Stimulated activated CD4-positive, alpha-beta T cell treated with anti-CD3 and anti-CD28 coated beads, Interleukin-15, amount 100 ng/mL, for 48 hours (primary cell): ENCODE measurements around the gene MAP4K1.
"Not testable (repeated sequence)": the region's sequence is repeated elsewhere in the genome, so short reads cannot be mapped to it uniquely, and the experiment has no call there.

ENCODE experiments used
- DNase-seq, 2 donors: peaks; one replicate each; pipeline ENCODE4 v3.0.0-alpha.2; 2020; ENCODE audit warnings: low read depth in 2 of 2

The MAP4K1 gene

GRCh38 chr19:38569368-38569983, 48.3 kb downstream of the MAP4K1 start:
- DNase-seq: no peak

- DNase-seq: no peak
Measured at GRCh38 chr19:38565691-38566105, 52.1 kb downstream of the MAP4K1 start.

- DNase-seq: no peak
Measured at GRCh38 chr19:38564981-38565690, 52.6 kb downstream of the MAP4K1 start.

- DNase-seq: no peak
Measured at GRCh38 chr19:38563475-38563874, 54.3 kb downstream of the MAP4K1 start.

- DNase-seq: no peak
Measured at GRCh38 chr19:38562096-38562495, 55.7 kb downstream of the MAP4K1 start.

GRCh38 chr19:38561658-38562057, 56.1 kb downstream of the MAP4K1 start:
- no peak for DNase-seq

- DNase-seq: no peak
Measured at GRCh38 chr19:38561053-38561606, 56.6 kb downstream of the MAP4K1 start.

- DNase-seq: no peak
Measured at GRCh38 chr19:38559428-38560401, 58.0 kb downstream of the MAP4K1 start.

GRCh38 chr19:38558933-38559332, 58.8 kb downstream of the MAP4K1 start:
- DNase-seq: not testable (repeated sequence)

- DNase-seq: no peak
Measured at GRCh38 chr19:38557205-38557799, 60.5 kb downstream of the MAP4K1 start.

- no peak for DNase-seq
Measured at GRCh38 chr19:38556521-38557174, 61.1 kb downstream of the MAP4K1 start.

- no peak for DNase-seq
Measured at GRCh38 chr19:38555200-38555599, 62.6 kb downstream of the MAP4K1 start.

GRCh38 chr19:38554676-38555141, 63.0 kb downstream of the MAP4K1 start:
- DNase-seq: no peak

- DNase-seq: not testable (repeated sequence)
Measured at GRCh38 chr19:38553239-38553638, 64.5 kb downstream of the MAP4K1 start.

GRCh38 chr19:38551450-38551813, 66.3 kb downstream of the MAP4K1 start:
- DNase-seq: peak; percentile 43 to 68

- no peak for DNase-seq
Measured at GRCh38 chr19:38550376-38550775, 67.4 kb downstream of the MAP4K1 start.

GRCh38 chr19:38549942-38550341, 67.8 kb downstream of the MAP4K1 start:
- no peak for DNase-seq

GRCh38 chr19:38549061-38549460, 68.7 kb downstream of the MAP4K1 start:
- DNase-seq: no peak

GRCh38 chr19:38547421-38547820, 70.3 kb downstream of the MAP4K1 start:
- DNase-seq: no peak

GRCh38 chr19:38545596-38545995, 72.2 kb downstream of the MAP4K1 start:
- DNase-seq: no peak
